Measurements from ENCODE around the gene IRAK1. TPM values are rescaled to one million over a fixed set of nuclear protein-coding genes. Genes with fewer than 3 reads are reported as not detected.

IRAK1 gene
- total and polyA plus RNA-seq, 2 donors from 2014 or later: 46.6 to 85.3 TPM

DNA sequence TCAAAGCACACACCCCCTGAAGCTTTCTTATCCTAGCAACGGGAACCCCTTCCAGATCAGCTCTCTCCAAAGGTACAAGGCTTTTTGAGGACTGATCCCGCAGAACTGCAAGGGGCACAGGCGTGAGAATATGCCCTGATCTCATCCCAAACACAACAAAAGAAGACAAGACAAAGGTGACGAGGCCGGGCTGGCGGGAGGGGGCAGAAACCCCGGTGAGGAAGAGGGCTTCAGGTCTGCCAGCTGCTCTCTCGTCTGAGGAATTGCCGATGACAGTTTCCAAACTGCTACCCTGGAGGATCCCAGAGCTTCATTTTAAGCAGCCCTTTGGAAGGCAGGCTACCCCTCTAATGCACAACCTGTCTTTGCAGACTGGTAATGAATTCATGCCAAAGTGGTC lies 51.4 kb downstream of the IRAK1 start:
- Histone ChIP-seq H3K27ac (ENCODE audit: low read depth in 2 of 2, low read length in 2 of 2) (no peak overlapping the region), H3K9ac (ENCODE audit: low read length in 3 of 3) (no peak overlapping the region), H3K9me3 (ENCODE audit: control insufficient read depth in 2 of 3, insufficient read depth in 1 of 3, low read length in 3 of 3) (no peaks in the 10 kb centered on the region), H3K4me1 (ENCODE audit: control insufficient read depth in 2 of 3, insufficient read depth in 2 of 3, low read depth in 1 of 3, low read length in 3 of 3) (peaks cover 0 to 34% (median 19%) of the 10 kb centered on the region in 3 donors), H3K4me3 (ENCODE audit: low read length in 3 of 3) (peak overlapping the region in 1 of 3 donors; percentile 88), H3K27me3 (ENCODE audit: control insufficient read depth, insufficient read depth, low read length) (no peaks in the 10 kb centered on the region), H3K36me3 (ENCODE audit: control insufficient read depth in 2 of 3, insufficient read depth in 3 of 3, low read length in 3 of 3) (no peaks in the 10 kb centered on the region)
- FAIRE-seq (no peak), DNase-seq (no peak)
- TF ChIP-seq, protein P1, sequence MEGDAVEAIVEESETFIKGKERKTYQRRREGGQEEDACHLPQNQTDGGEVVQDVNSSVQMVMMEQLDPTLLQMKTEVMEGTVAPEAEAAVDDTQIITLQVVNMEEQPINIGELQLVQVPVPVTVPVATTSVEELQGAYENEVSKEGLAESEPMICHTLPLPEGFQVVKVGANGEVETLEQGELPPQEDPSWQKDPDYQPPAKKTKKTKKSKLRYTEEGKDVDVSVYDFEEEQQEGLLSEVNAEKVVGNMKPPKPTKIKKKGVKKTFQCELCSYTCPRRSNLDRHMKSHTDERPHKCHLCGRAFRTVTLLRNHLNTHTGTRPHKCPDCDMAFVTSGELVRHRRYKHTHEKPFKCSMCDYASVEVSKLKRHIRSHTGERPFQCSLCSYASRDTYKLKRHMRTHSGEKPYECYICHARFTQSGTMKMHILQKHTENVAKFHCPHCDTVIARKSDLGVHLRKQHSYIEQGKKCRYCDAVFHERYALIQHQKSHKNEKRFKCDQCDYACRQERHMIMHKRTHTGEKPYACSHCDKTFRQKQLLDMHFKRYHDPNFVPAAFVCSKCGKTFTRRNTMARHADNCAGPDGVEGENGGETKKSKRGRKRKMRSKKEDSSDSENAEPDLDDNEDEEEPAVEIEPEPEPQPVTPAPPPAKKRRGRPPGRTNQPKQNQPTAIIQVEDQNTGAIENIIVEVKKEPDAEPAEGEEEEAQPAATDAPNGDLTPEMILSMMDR (IDR thresholded peaks at IDR 0.05; ENCODE audit: borderline replicate concordance, extremely low read depth, insufficient read depth): no peak
- intact Hi-C loops (cut with DNase I): no loop called here

GRCh38 chrX:153967536-153968224 lies 52.0 kb downstream of the IRAK1 start:
- no peak for FAIRE-seq
- H3K36me3 ChIP-seq (ENCODE audit: control insufficient read depth in 2 of 3, insufficient read depth in 3 of 3, low read length in 3 of 3): peaks cover 0 to under 1% (median 0%) of the 10 kb centered on the region in 3 donors
- intact Hi-C loops (cut with DNase I): no loop called here
- peaks cover 0 to 34% (median 19%) of the 10 kb centered on the region in 3 donors for H3K4me1 ChIP-seq (ENCODE audit: control insufficient read depth in 2 of 3, insufficient read depth in 2 of 3, low read depth in 1 of 3, low read length in 3 of 3)
- peak overlapping the region in 1 of 3 donors; percentile 13 for H3K4me3 ChIP-seq (ENCODE audit: low read length in 3 of 3)
- TF ChIP-seq, protein P1 (IDR thresholded peaks at IDR 0.05; ENCODE audit: borderline replicate concordance, extremely low read depth, insufficient read depth): no peak
- DNase-seq: no peak
- no peak overlapping the region for H3K27ac ChIP-seq (ENCODE audit: low read depth in 2 of 2, low read length in 2 of 2)
- H3K9ac ChIP-seq (ENCODE audit: low read length in 3 of 3): no peak overlapping the region
- H3K27me3 ChIP-seq (ENCODE audit: control insufficient read depth, insufficient read depth, low read length): no peaks in the 10 kb centered on the region
- H3K9me3 ChIP-seq (ENCODE audit: control insufficient read depth in 2 of 3, insufficient read depth in 1 of 3, low read length in 3 of 3): no peaks in the 10 kb centered on the region

GRCh38 chrX:153966841-153967535 lies 52.7 kb downstream of the IRAK1 start:
- FAIRE-seq: no peak
- TF ChIP-seq, protein P1 (IDR thresholded peaks at IDR 0.05; ENCODE audit: borderline replicate concordance, extremely low read depth, insufficient read depth): no peak
- peak in 1 of 5 donors; percentile 68 for DNase-seq

More at GRCh38 chrX:153966841-153967535, 52.7 kb downstream of the IRAK1 start:
- Histone ChIP-seq H3K4me3 (ENCODE audit: low read length in 3 of 3) (no peak overlapping the region), H3K27ac (ENCODE audit: low read depth in 2 of 2, low read length in 2 of 2) (no peak overlapping the region), H3K36me3 (ENCODE audit: control insufficient read depth in 2 of 3, insufficient read depth in 3 of 3, low read length in 3 of 3) (peaks cover 0 to 7% (median 2%) of the 10 kb centered on the region in 3 donors), H3K27me3 (ENCODE audit: control insufficient read depth, insufficient read depth, low read length) (no peaks in the 10 kb centered on the region), H3K4me1 (ENCODE audit: control insufficient read depth in 2 of 3, insufficient read depth in 2 of 3, low read depth in 1 of 3, low read length in 3 of 3) (peaks cover 0 to 34% (median 19%) of the 10 kb centered on the region in 3 donors), H3K9ac (ENCODE audit: low read length in 3 of 3) (no peak overlapping the region), H3K9me3 (ENCODE audit: control insufficient read depth in 2 of 3, insufficient read depth in 1 of 3, low read length in 3 of 3) (no peaks in the 10 kb centered on the region)
- intact Hi-C loops (cut with DNase I): no loop called here

Data from kidney (tissue), 14 donors.